ENCODE results near the gene WFDC1. TPM values are rescaled to one million over a fixed set of nuclear protein-coding genes. Genes with fewer than 3 reads are reported as not detected.
"Not testable (repeated sequence)": the region's sequence is repeated elsewhere in the genome, so short reads cannot be mapped to it uniquely, and the experiment has no call there.

Gene WFDC1
- total RNA-seq, 2 donors from 2014 or later: 0.78 to 2.3 TPM

DNA sequence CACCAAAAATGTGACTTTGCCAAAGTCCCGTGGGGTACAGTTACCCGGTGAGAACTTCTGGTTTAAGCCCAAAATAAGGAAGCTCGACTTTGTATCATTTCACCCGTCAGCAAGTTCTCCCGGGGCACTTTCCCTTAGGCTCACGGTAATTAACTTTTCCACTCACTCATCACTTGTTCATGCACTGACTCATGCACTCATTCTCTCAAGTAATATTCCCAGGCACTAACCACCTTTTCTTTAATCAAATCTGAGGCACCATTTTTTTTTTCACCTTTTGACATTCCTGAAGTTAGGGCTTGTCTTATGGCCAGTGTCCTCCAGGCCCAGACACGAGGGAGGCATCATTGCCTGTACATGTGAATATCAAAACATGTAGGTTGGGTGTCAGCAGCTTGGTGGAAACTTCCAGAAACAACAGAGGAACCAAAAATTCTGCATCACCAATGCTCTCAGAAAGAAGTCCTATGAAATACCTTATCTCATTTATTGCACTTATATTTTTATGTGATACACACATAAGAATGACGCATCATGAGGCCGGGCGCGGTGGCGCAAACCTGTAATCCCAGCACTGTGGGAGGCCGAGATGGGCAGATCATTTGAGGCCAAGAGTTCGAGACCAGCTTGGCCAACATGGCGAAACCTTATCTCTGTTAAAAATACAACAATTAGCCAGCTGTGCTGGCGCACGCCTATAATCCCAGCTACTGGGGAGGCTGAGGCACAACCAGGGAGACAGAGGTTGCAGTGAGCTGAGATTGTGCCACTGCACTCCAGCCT is 37.5 kb downstream of the WFDC1 start:
- TF ChIP-seq POLR2A (IDR thresholded peaks at IDR 0.05): no peak
- no peak for TF ChIP-seq CTCF (IDR thresholded peaks at IDR 0.05)
- Histone ChIP-seq H3K9me3 (peaks cover 0 to 8% (median 0%) of the 10 kb centered on the region in 3 donors), H3K4me1 (no peaks in the 10 kb centered on the region), H3K36me3 (replicated peaks in 1 of 2; ENCODE audit: insufficient read depth in 1 of 2, low read depth in 2 of 2) (no peaks in the 10 kb centered on the region), H3K27ac (no peak overlapping the region), H3K4me3 (no peak overlapping the region), H3K27me3 (no peaks in the 10 kb centered on the region)
- WGBS, 2 donors: 76 to 83% methylated on average over 17 of the region's 17 CpGs
- intact Hi-C loops (cut with DNase I): no loop called here
- DNase-seq (no peak), ATAC-seq (no peak)

DNA sequence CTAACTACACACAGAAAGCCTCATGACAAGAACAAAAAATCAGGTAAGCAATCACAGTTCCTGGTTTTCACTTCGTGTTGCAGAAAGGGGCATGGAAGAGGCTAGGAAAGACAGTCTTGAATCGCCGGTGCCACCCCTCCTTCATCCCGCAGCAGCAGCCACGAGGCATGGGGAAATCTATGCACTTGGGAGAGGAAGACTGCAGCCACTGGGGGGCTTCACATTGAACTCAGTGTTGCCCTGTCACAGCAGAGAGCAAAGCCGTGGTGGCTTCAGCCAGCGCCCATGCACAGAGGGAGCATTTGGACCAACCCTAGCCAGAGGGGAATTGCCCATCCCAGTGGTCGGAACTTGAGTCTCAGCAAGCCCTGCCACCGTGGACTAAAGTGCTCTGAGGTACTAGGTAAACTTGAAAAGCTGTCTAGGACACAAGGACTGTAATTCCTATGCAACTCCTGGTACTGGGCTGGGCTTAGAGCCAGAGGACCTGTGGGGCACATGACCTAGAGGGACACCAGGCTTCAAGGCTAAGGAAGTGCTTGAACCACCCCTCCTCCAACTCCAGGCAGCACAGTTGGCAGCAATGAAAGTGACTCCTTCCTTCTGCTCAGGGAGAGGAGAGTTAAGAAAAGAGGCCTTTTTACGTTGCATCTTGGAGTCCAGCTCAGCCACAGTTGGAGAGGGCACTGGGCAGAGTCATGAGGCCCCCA is 38.5 kb downstream of the WFDC1 start:
- 45 to 57% methylated on average over 9 to 10 of the region's 10 CpGs for WGBS, 2 donors
- intact Hi-C loops (cut with DNase I): no loop called here
- Histone ChIP-seq H3K4me1 (no peaks in the 10 kb centered on the region), H3K27ac (no peak overlapping the region), H3K4me3 (no peak overlapping the region), H3K9me3 (peaks cover 0 to 13% (median 0%) of the 10 kb centered on the region in 3 donors), H3K36me3 (replicated peaks in 1 of 2; ENCODE audit: insufficient read depth in 1 of 2, low read depth in 2 of 2) (no peaks in the 10 kb centered on the region), H3K27me3 (no peaks in the 10 kb centered on the region)
- TF ChIP-seq POLR2A (IDR thresholded peaks at IDR 0.05) (no peak), CTCF (IDR thresholded peaks at IDR 0.05) (no peak)
- DNase-seq (peak in 2 of 4 donors; percentile 13 to 22), ATAC-seq (no peak)

DNA sequence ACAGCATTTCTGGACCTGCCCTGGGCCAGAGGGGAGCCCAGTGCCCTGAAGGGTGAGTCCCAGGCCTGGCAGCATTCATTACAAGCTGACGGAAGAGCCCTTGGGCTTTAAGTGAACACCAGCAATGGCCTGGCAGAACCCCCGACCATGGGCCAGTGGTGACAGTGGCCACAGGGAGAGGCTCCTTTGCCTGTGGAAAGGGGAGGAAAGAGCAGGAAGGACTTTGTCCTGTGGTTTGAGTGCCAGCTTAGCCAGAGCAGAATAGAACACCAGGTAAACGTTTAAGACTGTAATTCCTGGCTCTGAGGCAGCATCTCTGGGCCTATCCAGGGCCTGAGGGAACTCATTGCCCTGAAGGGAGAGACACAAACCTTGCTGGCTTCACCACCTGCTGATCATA is 39.4 kb downstream of the WFDC1 start:
- Histone ChIP-seq H3K4me1 (no peaks in the 10 kb centered on the region), H3K9me3 (peaks cover 0 to 13% (median 0%) of the 10 kb centered on the region in 3 donors), H3K36me3 (replicated peaks in 1 of 2; ENCODE audit: insufficient read depth in 1 of 2, low read depth in 2 of 2) (no peaks in the 10 kb centered on the region), H3K27ac (no peak overlapping the region), H3K4me3 (no peak overlapping the region), H3K27me3 (no peaks in the 10 kb centered on the region)
- ATAC-seq (no peak), DNase-seq (no peak)
- WGBS, 2 donors: 67 to 83% methylated on average over 3 of the region's 3 CpGs
- intact Hi-C loops (cut with DNase I): no loop called here
- TF ChIP-seq CTCF (IDR thresholded peaks at IDR 0.05) (no peak), POLR2A (IDR thresholded peaks at IDR 0.05) (no peak)

DNA sequence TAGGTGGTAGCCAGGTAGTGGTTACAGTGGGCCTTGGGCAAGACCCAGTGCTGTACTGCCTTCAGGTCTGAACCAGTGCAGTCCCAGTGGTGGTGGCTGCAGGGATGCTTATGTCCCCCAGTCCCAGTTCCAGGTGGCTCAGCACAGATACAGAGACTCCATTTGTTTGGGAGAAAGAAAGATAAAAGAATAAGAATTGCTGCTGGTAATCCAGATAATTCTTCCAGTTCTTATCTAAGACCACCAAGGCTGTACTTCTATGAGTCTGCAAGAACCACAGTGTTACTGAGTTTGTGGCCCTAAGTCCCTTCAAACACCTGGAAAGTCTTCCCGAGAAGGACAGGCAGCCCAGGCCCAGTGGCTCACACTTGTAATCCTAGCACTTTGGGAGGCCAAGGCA is 39.8 kb downstream of the WFDC1 start:
- intact Hi-C loops (cut with DNase I): no loop called here
- Histone ChIP-seq H3K4me1 (no peaks in the 10 kb centered on the region), H3K27ac (no peak overlapping the region), H3K27me3 (no peaks in the 10 kb centered on the region), H3K36me3 (replicated peaks in 1 of 2; ENCODE audit: insufficient read depth in 1 of 2, low read depth in 2 of 2) (no peaks in the 10 kb centered on the region), H3K9me3 (peaks cover 0 to 13% (median 0%) of the 10 kb centered on the region in 3 donors), H3K4me3 (no peak overlapping the region)
- WGBS, 2 donors: 65 to 100% methylated on average over 1 of the region's 1 CpG
- ATAC-seq (no peak), DNase-seq (no peak)
- TF ChIP-seq POLR2A (IDR thresholded peaks at IDR 0.05) (no peak), CTCF (IDR thresholded peaks at IDR 0.05) (no peak)

GRCh38 chr16:84337236-84337635 is 42.6 kb downstream of the WFDC1 start:
- H3K36me3 ChIP-seq (replicated peaks in 1 of 2; ENCODE audit: insufficient read depth in 1 of 2, low read depth in 2 of 2); ATAC-seq; H3K4me1 ChIP-seq; H3K4me3 ChIP-seq; DNase-seq; H3K27ac ChIP-seq; intact Hi-C loops (cut with DNase I); H3K27me3 ChIP-seq: not testable (repeated sequence)
- H3K9me3 ChIP-seq: peaks cover 0 to 13% (median 0%) of the 10 kb centered on the region in 3 donors
